Endothelial cell of umbilical vein (primary cell): ENCODE measurements around the gene WLS.

ENCODE experiments used
- CTCF ChIP-seq, 2 donors: IDR thresholded peaks; 1 replicate in 1 of 2; 2 replicates in 1 of 2; pipeline ENCODE4 v1.5.1; 2011; ENCODE audit warnings: low read length in 2 of 2, mild to moderate bottlenecking in 2 of 2, moderate library complexity in 2 of 2, control low read depth in 1 of 2, inconsistent platforms in 1 of 2, low read depth in 1 of 2; ENCODE audit not compliant: insufficient read depth in 1 of 2; ENCODE audit errors: extremely low read depth in 1 of 2
- EZH2 ChIP-seq: IDR thresholded peaks from 2 replicates; pipeline ENCODE4 v1.6.1; 2012; ENCODE audit warnings: borderline replicate concordance, low read depth, mild to moderate bottlenecking, moderate library complexity, low read length, inconsistent platforms; ENCODE audit not compliant: severe bottlenecking
- GATA2 ChIP-seq: IDR thresholded peaks from 2 replicates; pipeline ENCODE4 v1.7.0; 2011; ENCODE audit warnings: low read depth, mild to moderate bottlenecking, moderate library complexity, mixed read lengths, low read length; ENCODE audit not compliant: insufficient read length, insufficient read depth
- MAX ChIP-seq: IDR thresholded peaks from 2 replicates; pipeline ENCODE4 v1.6.1; 2011; ENCODE audit not compliant: insufficient read depth, insufficient read length
- MYC ChIP-seq: IDR thresholded peaks from one replicate; pipeline ENCODE4 v1.6.1; 2011; ENCODE audit warnings: mild to moderate bottlenecking, low read depth, low read length
- POLR2A ChIP-seq: IDR thresholded peaks from 2 replicates; pipeline ENCODE4 v1.6.1; 2012; ENCODE audit warnings: low read depth, mild to moderate bottlenecking, control low read depth, low read length
- POLR2AphosphoS5 ChIP-seq: IDR thresholded peaks from 2 replicates; pipeline ENCODE4 v1.6.1; 2012; ENCODE audit warnings: low read depth, mild to moderate bottlenecking, control low read depth, low read length, moderate library complexity; ENCODE audit not compliant: insufficient read depth

GRCh38 chr1:68270951-68271350 is 38.6 kb upstream of the WLS start:
- no peak for TF ChIP-seq CTCF (IDR thresholded peaks at IDR 0.05; ENCODE audit: extremely low read depth in 1 of 2, insufficient read depth in 1 of 2, low read depth in 1 of 2, low read length in 2 of 2)
- no peak for TF ChIP-seq GATA2
- no peak for TF ChIP-seq MYC
- TF ChIP-seq POLR2A, result no peak
- no peak for TF ChIP-seq POLR2AphosphoS5
- TF ChIP-seq MAX, result no peak
- no peak for TF ChIP-seq EZH2
